Measurements from ENCODE around the gene SRM.
"Not testable (repeated sequence)": the region's sequence is repeated elsewhere in the genome, so short reads cannot be mapped to it uniquely, and the experiment has no call there.

SRM gene

DNA sequence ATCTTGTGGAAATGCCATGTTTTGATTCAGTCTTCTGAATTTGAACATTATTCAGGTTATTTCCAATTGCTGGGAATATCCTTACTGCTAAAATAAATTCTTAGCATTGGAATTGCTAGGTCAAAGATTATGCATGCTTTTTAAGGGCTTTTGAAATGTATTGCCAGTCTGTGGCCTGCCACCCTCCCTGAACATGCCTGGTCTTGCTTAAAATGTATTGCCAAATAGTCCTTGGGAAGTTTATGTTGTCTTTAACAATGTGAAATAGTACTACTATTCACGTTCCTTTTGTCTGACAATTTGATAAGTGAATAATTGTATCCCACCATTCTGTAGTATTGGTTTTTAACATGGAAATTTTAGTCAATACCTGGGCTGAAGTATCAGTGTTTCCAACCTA, 33.8 kb downstream of the SRM start:
- no peaks in the 10 kb centered on the region for H3K9me3 ChIP-seq (ENCODE audit: control insufficient read depth in 1 of 2, low read length in 2 of 2)
- peaks cover 43 to 65% of the 10 kb centered on the region in 2 donors for H3K36me3 ChIP-seq (ENCODE audit: control insufficient read depth in 1 of 2, insufficient read depth in 2 of 2, low read length in 2 of 2)
- H3K27ac ChIP-seq (ENCODE audit: low read length): no peak overlapping the region
- no peaks in the 10 kb centered on the region for H3K4me1 ChIP-seq (ENCODE audit: control insufficient read depth in 1 of 2, insufficient read depth in 2 of 2, low read length in 2 of 2)
- no peak overlapping the region for H3K4me3 ChIP-seq (ENCODE audit: low read depth in 1 of 2, low read length in 2 of 2)
- no peaks in the 10 kb centered on the region for H3K27me3 ChIP-seq (ENCODE audit: low read depth, low read length)

DNA sequence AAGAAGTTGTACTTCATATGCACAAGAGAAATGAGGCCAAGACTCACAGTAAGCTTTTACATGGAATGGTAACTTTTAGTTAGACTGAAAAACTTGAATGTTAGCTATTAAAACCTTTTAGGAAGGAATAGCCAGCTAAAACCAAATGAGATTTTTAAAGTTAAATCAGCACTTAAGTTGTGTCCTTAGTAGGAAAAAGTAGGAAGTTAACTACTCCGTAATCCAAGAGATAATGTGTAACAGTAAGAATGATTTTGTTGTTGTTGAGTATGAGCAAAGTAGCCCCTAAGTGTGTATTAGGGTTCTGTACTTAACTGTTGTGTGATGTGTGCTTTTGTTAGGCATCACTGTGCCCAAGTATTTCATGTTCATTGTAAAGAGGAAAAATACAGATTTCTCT, 34.2 kb downstream of the SRM start:
- Histone ChIP-seq H3K27me3 (ENCODE audit: low read depth, low read length) (no peaks in the 10 kb centered on the region), H3K27ac (ENCODE audit: low read length) (no peak overlapping the region), H3K36me3 (ENCODE audit: control insufficient read depth in 1 of 2, insufficient read depth in 2 of 2, low read length in 2 of 2) (peaks cover 43 to 69% of the 10 kb centered on the region in 2 donors), H3K4me3 (ENCODE audit: low read depth in 1 of 2, low read length in 2 of 2) (no peak overlapping the region), H3K4me1 (ENCODE audit: control insufficient read depth in 1 of 2, insufficient read depth in 2 of 2, low read length in 2 of 2) (no peaks in the 10 kb centered on the region), H3K9me3 (ENCODE audit: control insufficient read depth in 1 of 2, low read length in 2 of 2) (no peaks in the 10 kb centered on the region)

DNA sequence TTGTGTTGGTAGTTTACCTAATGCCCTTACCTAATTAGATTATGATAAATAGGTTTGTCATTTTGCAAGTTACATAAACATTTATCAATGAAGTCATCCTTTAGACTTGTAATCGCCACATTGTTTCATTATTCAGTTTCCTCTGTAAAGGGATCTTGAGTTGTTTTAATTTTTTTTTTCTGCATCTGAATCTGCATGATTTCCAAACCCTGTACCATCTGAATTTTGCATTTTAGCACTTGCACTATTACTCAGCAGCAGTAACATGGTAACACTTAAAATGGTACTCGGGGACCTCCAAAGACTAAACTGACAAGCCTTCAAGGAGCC, 35.0 kb downstream of the SRM start:
- peaks cover 44 to 73% of the 10 kb centered on the region in 2 donors for H3K36me3 ChIP-seq (ENCODE audit: control insufficient read depth in 1 of 2, insufficient read depth in 2 of 2, low read length in 2 of 2)
- H3K27me3 ChIP-seq (ENCODE audit: low read depth, low read length): no peaks in the 10 kb centered on the region
- H3K4me1 ChIP-seq (ENCODE audit: control insufficient read depth in 1 of 2, insufficient read depth in 2 of 2, low read length in 2 of 2): no peaks in the 10 kb centered on the region
- H3K4me3 ChIP-seq (ENCODE audit: low read depth in 1 of 2, low read length in 2 of 2): no peak overlapping the region
- H3K27ac ChIP-seq (ENCODE audit: low read length): no peak overlapping the region
- no peaks in the 10 kb centered on the region for H3K9me3 ChIP-seq (ENCODE audit: control insufficient read depth in 1 of 2, low read length in 2 of 2)

DNA sequence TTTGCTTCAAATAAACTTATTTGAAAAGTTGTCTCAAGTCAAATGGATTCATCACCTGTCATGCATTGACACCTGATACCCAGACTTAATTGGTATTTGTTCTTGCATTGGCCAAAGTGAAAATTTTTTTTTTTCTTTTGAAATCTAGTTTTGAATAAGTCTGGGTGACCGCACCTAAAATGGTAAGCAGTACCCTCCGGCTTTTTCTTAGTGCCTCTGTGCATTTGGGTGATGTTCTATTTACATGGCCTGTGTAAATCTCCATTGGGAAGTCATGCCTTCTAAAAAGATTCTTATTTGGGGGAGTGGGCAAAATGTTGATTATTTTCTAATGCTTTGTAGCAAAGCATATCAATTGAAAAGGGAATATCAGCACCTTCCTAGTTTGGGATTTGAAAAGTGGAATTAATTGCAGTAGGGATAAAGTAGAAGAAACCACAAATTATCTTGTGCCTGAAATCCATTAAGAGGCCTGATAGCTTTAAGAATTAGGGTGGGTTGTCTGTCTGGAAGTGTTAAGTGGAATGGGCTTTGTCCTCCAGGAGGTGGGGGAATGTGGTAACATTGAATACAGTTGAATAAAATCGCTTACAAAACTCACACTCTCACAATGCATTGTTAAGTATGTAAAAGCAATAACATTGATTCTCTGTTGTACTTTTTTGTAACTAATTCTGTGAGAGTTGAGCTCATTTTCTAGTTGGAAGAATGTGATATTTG, 35.5 kb downstream of the SRM start:
- no peaks in the 10 kb centered on the region for H3K9me3 ChIP-seq (ENCODE audit: control insufficient read depth in 1 of 2, low read length in 2 of 2)
- no peak overlapping the region for H3K4me3 ChIP-seq (ENCODE audit: low read depth in 1 of 2, low read length in 2 of 2)
- H3K27ac ChIP-seq (ENCODE audit: low read length): no peak overlapping the region
- H3K36me3 ChIP-seq (ENCODE audit: control insufficient read depth in 1 of 2, insufficient read depth in 2 of 2, low read length in 2 of 2): peaks cover 44 to 76% of the 10 kb centered on the region in 2 donors
- no peaks in the 10 kb centered on the region for H3K4me1 ChIP-seq (ENCODE audit: control insufficient read depth in 1 of 2, insufficient read depth in 2 of 2, low read length in 2 of 2)
- no peaks in the 10 kb centered on the region for H3K27me3 ChIP-seq (ENCODE audit: low read depth, low read length)

DNA sequence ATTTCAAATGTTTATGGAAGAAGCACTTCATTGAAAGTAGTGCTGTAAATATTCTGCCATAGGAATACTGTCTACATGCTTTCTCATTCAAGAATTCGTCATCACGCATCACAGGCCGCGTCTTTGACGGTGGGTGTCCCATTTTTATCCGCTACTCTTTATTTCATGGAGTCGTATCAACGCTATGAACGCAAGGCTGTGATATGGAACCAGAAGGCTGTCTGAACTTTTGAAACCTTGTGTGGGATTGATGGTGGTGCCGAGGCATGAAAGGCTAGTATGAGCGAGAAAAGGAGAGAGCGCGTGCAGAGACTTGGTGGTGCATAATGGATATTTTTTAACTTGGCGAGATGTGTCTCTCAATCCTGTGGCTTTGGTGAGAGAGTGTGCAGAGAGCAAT, 36.6 kb downstream of the SRM start:
- peaks cover 55 to 87% of the 10 kb centered on the region in 2 donors for H3K36me3 ChIP-seq (ENCODE audit: control insufficient read depth in 1 of 2, insufficient read depth in 2 of 2, low read length in 2 of 2)
- no peak overlapping the region for H3K27ac ChIP-seq (ENCODE audit: low read length)
- no peak overlapping the region for H3K4me3 ChIP-seq (ENCODE audit: low read depth in 1 of 2, low read length in 2 of 2)

DNA sequence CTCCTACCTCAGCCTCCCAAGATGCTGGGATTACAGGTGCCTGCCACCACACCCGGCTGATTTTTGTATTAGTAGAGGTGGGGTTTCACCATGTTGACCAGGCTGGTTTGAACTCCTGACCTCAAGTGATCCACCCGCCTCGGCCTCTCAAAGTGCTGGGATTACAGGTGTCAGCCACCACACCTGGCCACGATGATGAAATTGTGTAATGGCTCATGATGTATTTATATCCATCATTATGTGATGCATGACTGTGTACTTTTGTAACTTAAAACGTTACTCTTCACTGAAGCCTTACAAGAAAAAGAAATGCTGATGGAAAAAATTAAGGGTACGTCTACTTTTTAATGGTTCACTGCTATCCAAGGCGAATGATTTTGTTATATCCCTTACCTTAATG, 39.8 kb downstream of the SRM start:
- no peaks in the 10 kb centered on the region for H3K9me3 ChIP-seq (ENCODE audit: control insufficient read depth in 1 of 2, low read length in 2 of 2)
- H3K27me3 ChIP-seq (ENCODE audit: low read depth, low read length): no peaks in the 10 kb centered on the region
- H3K27ac ChIP-seq (ENCODE audit: low read length): no peak overlapping the region
- peaks cover 60 to 90% of the 10 kb centered on the region in 2 donors for H3K36me3 ChIP-seq (ENCODE audit: control insufficient read depth in 1 of 2, insufficient read depth in 2 of 2, low read length in 2 of 2)
- peaks cover 0 to 17% of the 10 kb centered on the region in 2 donors for H3K4me1 ChIP-seq (ENCODE audit: control insufficient read depth in 1 of 2, insufficient read depth in 2 of 2, low read length in 2 of 2)
- no peak overlapping the region for H3K4me3 ChIP-seq (ENCODE audit: low read depth in 1 of 2, low read length in 2 of 2)

More for the DNA sequence above, 36.6 kb downstream of the SRM start:
- Histone ChIP-seq H3K4me1 (ENCODE audit: control insufficient read depth in 1 of 2, insufficient read depth in 2 of 2, low read length in 2 of 2) (no peaks in the 10 kb centered on the region), H3K9me3 (ENCODE audit: control insufficient read depth in 1 of 2, low read length in 2 of 2) (no peaks in the 10 kb centered on the region), H3K27me3 (ENCODE audit: low read depth, low read length) (no peaks in the 10 kb centered on the region)

DNA sequence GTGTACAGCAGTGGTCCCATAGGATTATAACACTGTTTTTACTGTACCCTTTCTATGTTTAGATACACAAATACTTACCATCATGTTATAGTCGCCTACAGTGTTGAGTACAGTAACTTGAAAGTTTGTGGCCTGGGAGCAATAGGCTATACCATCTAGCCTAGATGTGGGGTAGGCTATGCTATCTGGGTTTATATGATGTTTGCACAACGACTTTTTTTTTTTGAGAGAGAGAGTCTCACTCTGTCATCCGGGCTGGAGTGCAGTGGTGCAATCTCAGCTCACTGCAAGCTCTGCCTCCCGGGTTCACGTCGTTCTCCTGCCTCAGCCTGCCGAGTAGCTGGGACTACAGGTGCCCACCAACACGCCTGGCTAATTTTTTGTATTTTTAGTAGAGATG, 40.5 kb downstream of the SRM start:
- H3K4me1 ChIP-seq (ENCODE audit: control insufficient read depth in 1 of 2, insufficient read depth in 2 of 2, low read length in 2 of 2): peaks cover 2 to 23% of the 10 kb centered on the region in 2 donors
- H3K27ac ChIP-seq (ENCODE audit: low read length): not testable (repeated sequence)

DNA sequence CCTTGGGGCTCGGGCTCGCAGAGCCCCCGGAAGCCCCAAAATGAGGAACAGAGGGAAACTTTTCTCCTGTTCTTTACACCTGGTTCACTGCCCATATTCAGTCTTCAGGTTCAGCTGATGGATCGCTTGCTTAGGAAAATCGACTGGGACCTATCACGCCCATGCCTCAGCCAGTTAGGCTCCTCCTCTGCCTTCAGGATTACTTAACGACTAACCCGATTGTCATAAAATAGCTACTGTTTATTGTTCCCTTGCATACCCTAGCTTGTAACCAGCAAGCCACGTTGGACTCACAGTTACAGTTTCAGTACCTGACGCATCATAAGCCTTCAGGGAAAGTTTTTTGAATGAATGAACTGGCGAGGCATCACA, 46.7 kb downstream of the SRM start:
- Histone ChIP-seq H3K36me3 (ENCODE audit: control insufficient read depth in 1 of 2, insufficient read depth in 2 of 2, low read length in 2 of 2) (peaks cover 25 to 48% of the 10 kb centered on the region in 2 donors), H3K4me3 (ENCODE audit: low read depth in 1 of 2, low read length in 2 of 2) (peak overlapping the region; percentile 86 to 95), H3K27ac (ENCODE audit: low read length) (peak overlapping the region; percentile 97), H3K27me3 (ENCODE audit: low read depth, low read length) (no peaks in the 10 kb centered on the region), H3K4me1 (ENCODE audit: control insufficient read depth in 1 of 2, insufficient read depth in 2 of 2, low read length in 2 of 2) (peaks cover 10 to 41% of the 10 kb centered on the region in 2 donors), H3K9me3 (ENCODE audit: control insufficient read depth in 1 of 2, low read length in 2 of 2) (no peaks in the 10 kb centered on the region)

More for the DNA sequence above, 40.5 kb downstream of the SRM start:
- H3K9me3 ChIP-seq (ENCODE audit: control insufficient read depth in 1 of 2, low read length in 2 of 2); H3K27me3 ChIP-seq (ENCODE audit: low read depth, low read length); H3K4me3 ChIP-seq (ENCODE audit: low read depth in 1 of 2, low read length in 2 of 2): not testable (repeated sequence)
- H3K36me3 ChIP-seq (ENCODE audit: control insufficient read depth in 1 of 2, insufficient read depth in 2 of 2, low read length in 2 of 2): peaks cover 57 to 90% of the 10 kb centered on the region in 2 donors

DNA sequence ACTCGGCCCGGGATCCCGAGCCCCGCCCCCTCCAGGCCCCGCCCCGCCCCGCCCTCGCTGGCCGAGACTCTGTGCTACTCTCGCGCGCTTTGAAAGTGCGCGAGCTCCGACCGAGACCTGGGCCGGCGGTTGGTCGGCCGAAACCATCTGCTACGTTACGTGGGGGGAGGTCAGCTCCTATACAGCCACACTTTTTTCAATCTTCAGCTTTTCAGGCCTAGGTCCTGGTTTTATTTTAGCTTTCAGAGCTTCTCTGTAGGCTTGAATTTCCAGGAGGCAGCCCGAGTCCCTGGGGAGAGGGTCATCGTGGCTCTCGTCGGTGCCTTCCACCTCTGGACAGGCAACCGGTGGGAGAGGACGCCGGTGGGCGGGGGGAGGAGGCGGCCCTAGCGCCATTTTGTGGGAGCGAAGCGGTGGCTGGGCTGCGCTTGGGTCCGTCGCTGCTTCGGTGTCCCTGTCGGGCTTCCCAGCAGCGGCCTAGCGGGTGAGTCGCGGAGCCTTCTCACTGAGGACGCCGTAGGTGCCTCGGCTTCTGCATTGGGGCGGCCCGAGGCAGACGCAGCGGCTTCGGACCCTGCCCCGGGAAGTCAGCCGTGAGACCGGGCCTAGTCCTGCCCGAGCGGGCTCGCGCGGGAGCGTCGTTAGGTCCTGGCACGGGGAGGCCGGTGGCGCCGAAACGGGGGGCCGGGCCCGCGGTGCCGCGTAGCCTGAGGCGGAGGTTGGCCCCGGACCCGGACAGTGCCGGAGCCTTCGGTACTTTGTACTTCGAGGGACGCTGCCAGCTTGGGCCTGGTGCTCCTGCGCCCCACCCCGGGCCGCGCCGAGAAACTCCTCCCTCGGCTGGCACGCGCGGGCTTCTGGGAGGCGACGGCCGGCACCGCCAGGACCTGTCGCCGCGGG, 47.3 kb downstream of the SRM start, which contains the start of gene TARDBP:
TSS of gene TARDBP (plus strand) at position 395 of the 900 bp plus-strand sequence. CDS start 1,074 bp downstream, outside the sequence.
- Histone ChIP-seq H3K27ac (ENCODE audit: low read length) (peak within 1 kb of the TSS; percentile 97), H3K4me1 (ENCODE audit: control insufficient read depth in 1 of 2, insufficient read depth in 2 of 2, low read length in 2 of 2) (peaks cover 10 to 40% of the 10 kb centered on the region in 2 donors)

More for the DNA sequence above, 47.3 kb downstream of the SRM start, which contains the start of gene TARDBP:
- Histone ChIP-seq H3K27me3 (ENCODE audit: low read depth, low read length) (no peaks in the 10 kb centered on the region), H3K4me3 (ENCODE audit: low read depth in 1 of 2, low read length in 2 of 2) (peak within 1 kb of the TSS; percentile 86 to 95), H3K9me3 (ENCODE audit: control insufficient read depth in 1 of 2, low read length in 2 of 2) (no peaks in the 10 kb centered on the region), H3K36me3 (ENCODE audit: control insufficient read depth in 1 of 2, insufficient read depth in 2 of 2, low read length in 2 of 2) (peaks cover 23 to 44% of the 10 kb centered on the region in 2 donors)

Data from muscle layer of duodenum (tissue), 2 donors.